22Rv1 (cell line): ENCODE data around the gene MIEF1.

Experiments
- H3K27ac ChIP-seq: fragments of 450-650 bp; 2 replicates; pipeline ENCODE4 v1.5.1; 2017
- ZFX ChIP-seq: fragments of 450-650 bp; IDR thresholded peaks from 2 replicates; pipeline ENCODE4 v1.6.1; 2017; ENCODE audit warnings: antibody characterized with exemption, borderline replicate concordance
- TF ChIP-seq, protein P1 (sequence below): fragments of 450-650 bp; IDR thresholded peaks from 2 replicates; pipeline ENCODE4 v1.5.1; 2017; ENCODE audit warnings: mild to moderate bottlenecking

Gene MIEF1

DNA sequence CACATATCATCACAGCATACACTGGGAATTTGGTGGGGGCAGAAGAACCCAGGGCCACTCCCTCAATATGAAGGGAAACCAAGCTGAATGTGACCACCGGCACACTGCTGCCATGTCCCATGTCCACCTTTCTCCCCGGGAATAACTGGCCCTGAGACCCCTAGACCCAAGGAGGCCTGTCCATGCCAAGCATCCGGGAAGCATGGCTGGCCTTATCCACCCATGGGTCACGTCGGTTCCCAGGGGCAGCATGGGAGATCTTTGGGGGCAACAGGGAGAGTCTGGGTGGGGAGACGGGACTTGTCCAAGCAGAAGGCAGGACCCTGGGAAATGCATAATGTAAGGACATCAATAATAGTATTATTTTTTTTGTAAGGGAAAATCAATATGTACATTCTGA, 10.4 kb upstream of the MIEF1 start:
- no peak overlapping the region for H3K27ac ChIP-seq
- TF ChIP-seq, protein P1, sequence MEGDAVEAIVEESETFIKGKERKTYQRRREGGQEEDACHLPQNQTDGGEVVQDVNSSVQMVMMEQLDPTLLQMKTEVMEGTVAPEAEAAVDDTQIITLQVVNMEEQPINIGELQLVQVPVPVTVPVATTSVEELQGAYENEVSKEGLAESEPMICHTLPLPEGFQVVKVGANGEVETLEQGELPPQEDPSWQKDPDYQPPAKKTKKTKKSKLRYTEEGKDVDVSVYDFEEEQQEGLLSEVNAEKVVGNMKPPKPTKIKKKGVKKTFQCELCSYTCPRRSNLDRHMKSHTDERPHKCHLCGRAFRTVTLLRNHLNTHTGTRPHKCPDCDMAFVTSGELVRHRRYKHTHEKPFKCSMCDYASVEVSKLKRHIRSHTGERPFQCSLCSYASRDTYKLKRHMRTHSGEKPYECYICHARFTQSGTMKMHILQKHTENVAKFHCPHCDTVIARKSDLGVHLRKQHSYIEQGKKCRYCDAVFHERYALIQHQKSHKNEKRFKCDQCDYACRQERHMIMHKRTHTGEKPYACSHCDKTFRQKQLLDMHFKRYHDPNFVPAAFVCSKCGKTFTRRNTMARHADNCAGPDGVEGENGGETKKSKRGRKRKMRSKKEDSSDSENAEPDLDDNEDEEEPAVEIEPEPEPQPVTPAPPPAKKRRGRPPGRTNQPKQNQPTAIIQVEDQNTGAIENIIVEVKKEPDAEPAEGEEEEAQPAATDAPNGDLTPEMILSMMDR, result no peak
- TF ChIP-seq ZFX, result no peak

DNA sequence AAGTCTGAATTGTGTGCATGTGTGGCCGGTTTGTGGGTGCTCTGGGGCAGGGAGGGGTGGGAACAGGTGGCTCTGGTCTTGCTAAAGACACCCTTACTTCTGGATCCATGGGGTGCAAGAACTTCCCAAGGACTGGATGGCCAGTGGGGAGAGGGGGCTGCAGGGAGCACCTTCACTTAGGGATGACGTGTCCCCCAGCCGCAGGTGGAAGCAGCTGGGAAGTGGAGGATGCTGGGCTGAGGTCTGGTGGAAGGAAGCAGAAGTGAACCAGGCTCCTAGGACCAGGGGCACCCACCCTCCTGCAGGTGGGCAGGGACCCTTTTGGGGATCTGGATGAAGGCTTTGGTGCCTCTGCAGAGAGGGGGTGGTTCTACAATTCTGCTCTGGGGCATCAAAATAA, 9.9 kb upstream of the MIEF1 start:
- no peak overlapping the region for H3K27ac ChIP-seq
- TF ChIP-seq ZFX, result no peak
- TF ChIP-seq, protein P1, result no peak

DNA sequence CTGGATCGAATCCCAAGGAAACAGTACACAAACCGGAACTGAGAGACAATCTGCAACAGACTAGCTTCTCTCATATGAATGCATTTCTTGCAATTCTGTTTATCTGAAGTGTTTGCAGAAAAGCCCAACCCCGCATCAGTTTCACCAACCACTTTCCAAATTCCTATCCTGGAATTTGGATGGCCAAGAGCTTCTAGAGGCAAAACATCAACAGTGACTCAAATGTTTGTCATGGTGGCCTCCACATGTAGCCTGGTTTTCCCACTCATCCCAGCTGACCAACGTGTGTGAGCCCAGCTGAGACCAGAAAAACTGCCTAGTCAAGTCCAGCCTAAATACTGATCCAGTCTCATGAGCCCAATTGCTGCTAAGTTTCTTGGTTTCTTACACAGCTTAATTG, 8.3 kb upstream of the MIEF1 start:
- no peak overlapping the region for H3K27ac ChIP-seq

DNA sequence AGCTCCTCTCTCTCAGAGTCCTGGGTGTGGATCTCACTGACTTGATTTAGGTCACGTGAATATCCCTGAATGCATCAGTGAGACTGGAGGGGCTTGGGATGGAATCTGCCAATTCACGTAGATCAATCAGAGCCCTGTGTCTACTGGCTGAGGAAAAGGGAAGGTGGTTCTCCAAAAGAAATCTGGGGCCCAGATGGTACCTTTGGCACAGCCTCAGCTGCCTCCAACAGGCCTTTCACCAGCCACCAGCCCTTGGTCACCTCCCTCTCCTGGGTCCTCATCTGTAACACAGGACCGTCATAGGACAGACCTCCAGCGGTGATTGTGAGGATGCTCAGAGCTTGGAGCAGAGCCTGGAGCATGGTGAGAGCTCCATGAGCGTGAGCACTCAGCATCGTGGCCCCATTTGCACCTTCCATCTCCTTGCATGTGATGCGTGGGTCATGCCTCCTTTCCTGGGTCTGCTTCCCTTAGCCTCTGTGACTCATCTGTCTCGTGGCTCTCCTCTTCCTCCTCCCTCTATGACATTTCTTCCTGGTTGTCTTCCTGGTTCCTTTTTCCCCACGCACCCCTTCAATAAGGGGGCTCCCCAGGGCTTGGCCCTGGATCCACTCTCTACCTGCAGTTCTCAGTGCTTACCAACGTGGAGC, 7.5 kb upstream of the MIEF1 start:
- no peak overlapping the region for H3K27ac ChIP-seq
- TF ChIP-seq, protein P1, result no peak
- no peak for TF ChIP-seq ZFX

More for the DNA sequence above, 8.3 kb upstream of the MIEF1 start:
- TF ChIP-seq, protein P1, result no peak
- no peak for TF ChIP-seq ZFX

DNA sequence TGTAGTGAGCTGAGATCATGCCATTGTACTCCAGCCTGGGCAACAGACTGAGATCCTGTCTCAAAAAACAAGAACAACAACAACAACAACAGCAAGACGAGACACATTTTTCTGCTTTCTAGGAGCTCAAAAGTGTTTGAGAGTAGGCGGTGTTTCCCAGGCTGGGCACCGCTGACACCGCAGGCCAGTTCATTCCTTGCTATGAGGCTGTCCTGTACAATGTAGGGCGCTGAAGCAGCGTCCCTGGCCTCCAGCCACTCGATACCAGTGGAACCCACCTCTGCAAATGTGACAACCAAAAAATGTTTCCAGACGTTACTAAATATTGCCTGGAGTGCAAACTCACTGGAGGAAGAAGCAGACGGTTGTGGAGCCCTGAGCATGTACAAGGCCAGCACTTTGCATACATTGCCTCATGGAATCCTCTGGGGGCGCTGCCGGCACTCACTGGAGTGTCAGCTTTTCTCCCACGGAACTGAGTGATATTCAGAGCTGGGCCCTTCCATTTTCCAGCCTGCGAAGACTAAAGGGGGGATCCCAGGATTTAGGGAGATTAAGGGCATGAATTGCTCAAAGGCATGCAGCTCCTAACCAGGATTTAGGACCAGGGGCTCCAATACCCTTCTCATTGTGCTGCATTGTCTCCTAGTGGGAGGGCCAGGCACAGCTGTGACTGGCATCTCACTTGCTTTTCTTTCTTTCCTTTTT, 5.8 kb upstream of the MIEF1 start:
- TF ChIP-seq ZFX, result no peak
- TF ChIP-seq, protein P1, result peak; percentile 93
- H3K27ac ChIP-seq, result peak overlapping the region; percentile 17; the same call in 1 of the 2 replicates

DNA sequence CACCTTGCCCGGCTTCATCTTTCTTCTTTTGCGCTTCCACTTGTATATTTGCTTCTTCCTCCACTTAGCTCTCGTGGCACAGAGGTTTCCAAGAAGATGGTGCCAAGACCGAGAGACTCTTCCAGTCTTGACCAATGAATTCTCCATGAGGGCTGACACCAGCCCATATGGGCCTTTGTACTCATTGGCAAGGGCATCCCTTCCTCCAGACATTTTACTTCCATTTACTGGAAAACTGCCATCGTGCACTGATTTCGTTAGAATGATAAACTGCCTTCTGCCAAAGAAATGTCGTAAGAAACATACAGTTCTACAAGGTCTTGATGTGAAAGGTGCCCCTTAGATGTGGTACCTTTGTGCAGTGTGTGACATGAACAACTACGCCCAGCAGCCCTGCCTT, 4.7 kb upstream of the MIEF1 start:
- TF ChIP-seq, protein P1, result no peak
- no peak for TF ChIP-seq ZFX
- no peak overlapping the region for H3K27ac ChIP-seq

DNA sequence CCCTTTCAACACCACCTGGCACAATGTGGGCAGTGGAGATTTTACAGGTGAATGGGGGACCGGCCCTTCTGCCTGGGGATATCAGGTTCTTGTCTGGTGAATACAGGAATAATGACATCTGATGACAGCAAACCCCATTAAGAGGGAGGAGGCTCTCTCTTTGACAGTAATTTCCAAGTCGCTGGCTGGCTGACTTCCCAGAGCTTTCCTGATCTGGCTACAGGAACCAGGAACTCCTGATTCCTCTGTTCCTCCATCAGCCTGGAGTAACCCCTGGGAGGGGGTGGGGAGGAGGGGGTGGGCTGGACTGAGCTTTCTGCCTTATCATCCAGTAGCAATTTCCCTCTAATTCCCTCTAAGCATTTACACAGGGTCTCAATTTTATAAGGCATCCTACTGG, 3.7 kb upstream of the MIEF1 start:
- no peak for TF ChIP-seq ZFX
- TF ChIP-seq, protein P1, result no peak
- H3K27ac ChIP-seq, result no peak overlapping the region
